Astrocyte of the cerebellum (primary cell): Measurements from ENCODE around the gene VPS35.

Experiments
- DNase-seq: peaks from one replicate; pipeline ENCODE4 v3.0.0-alpha.2; 2011; ENCODE audit warnings: low read depth
- H3K4me3 ChIP-seq: 2 replicates; pipeline ENCODE4 v1.5.1; 2011; ENCODE audit warnings: mild to moderate bottlenecking, low read depth, low read length, moderate library complexity
- CTCF ChIP-seq: IDR thresholded peaks from 2 replicates; pipeline ENCODE4 v1.5.1; 2012; ENCODE audit warnings: low read length, low read depth, moderate library complexity, mild to moderate bottlenecking; ENCODE audit errors: missing control alignments
- in situ Hi-C: cut with HindIII; loops from 2 replicates; pipeline ENCODE4 v1.10.0; 2017; ENCODE audit warnings: low sequenced_read_pairs

Gene VPS35

GRCh38 chr16:46714797-46715591 lies 26.0 kb upstream of the VPS35 start:
- TF ChIP-seq CTCF, result no peak
- in situ Hi-C loops, result no loop called here
- DNase-seq, result no peak
- H3K4me3 ChIP-seq, result no peak overlapping the region

GRCh38 chr16:46713634-46714033 lies 24.7 kb upstream of the VPS35 start:
- in situ Hi-C loops, result no loop called here
- TF ChIP-seq CTCF, result no peak
- H3K4me3 ChIP-seq, result no peak overlapping the region
- DNase-seq, result no peak

GRCh38 chr16:46712911-46713310 lies 23.9 kb upstream of the VPS35 start:
- no peak for DNase-seq
- no peak for TF ChIP-seq CTCF
- no peak overlapping the region for H3K4me3 ChIP-seq
- in situ Hi-C loops, result no loop called here

- no peak for TF ChIP-seq CTCF
- H3K4me3 ChIP-seq, result no peak overlapping the region
- in situ Hi-C loops, result no loop called here
- no peak for DNase-seq
Observed at GRCh38 chr16:46711106-46712058, 22.4 kb upstream of the VPS35 start.

- TF ChIP-seq CTCF, result no peak
- no peak overlapping the region for H3K4me3 ChIP-seq
- in situ Hi-C loops, result no loop called here
- no peak for DNase-seq
Observed at GRCh38 chr16:46709469-46710005, 20.6 kb upstream of the VPS35 start.

GRCh38 chr16:46706642-46707041 lies 17.7 kb upstream of the VPS35 start:
- H3K4me3 ChIP-seq, result no peak overlapping the region
- in situ Hi-C loops, result no loop called here
- DNase-seq, result no peak
- no peak for TF ChIP-seq CTCF
